T-helper 17 cell (primary cell): ENCODE data around the gene GLB1L2. TPM values are rescaled to one million over a fixed set of nuclear protein-coding genes. Genes with fewer than 3 reads are reported as not detected.

Experiments used
- ATAC-seq: fragments of 150-1000 bp; cut with Tn5 transposase; 2 replicates; pipeline ENCODE4 v1.10.0; 2021; ENCODE audit warnings: mild to moderate bottlenecking, moderate library complexity
- DNase-seq, 3 donors: peaks; one replicate each; pipeline versions ENCODE4 v3.0.0 to v3.0.0-alpha.2; 2020 to 2021
- H3K9me3 ChIP-seq: one replicate; pipeline ENCODE4 v1.7.0; 2013; ENCODE audit warnings: low read length, mild to moderate bottlenecking; ENCODE audit not compliant: control insufficient read depth, poor library complexity, severe bottlenecking
- H3K27ac Mint-ChIP-seq: one replicate; pipeline ENCODE4 v1.8.0; 2022; ENCODE audit warnings: mild to moderate bottlenecking, moderate library complexity, mixed read lengths
- H3K27me3 Mint-ChIP-seq: one replicate; pipeline ENCODE4 v1.8.0; 2022; ENCODE audit warnings: mixed read lengths
- H3K36me3 Mint-ChIP-seq: one replicate; pipeline ENCODE4 v1.8.0; 2022; ENCODE audit warnings: low read depth, mixed read lengths
- H3K4me1 Mint-ChIP-seq: one replicate; pipeline ENCODE4 v1.8.0; 2022; ENCODE audit warnings: mild to moderate bottlenecking, mixed read lengths
- H3K4me3 Mint-ChIP-seq: one replicate; pipeline ENCODE4 v1.8.0; 2022; ENCODE audit warnings: mild to moderate bottlenecking, moderate library complexity, mixed read lengths
- total RNA-seq, 4 donors: library from RNA in 2 of 4; stranded (reverse) in 2 of 4; gene quantifications; one replicate each; pipeline ENCODE4 v1.2.3 and lab custom pipeline; 2022 to 2026

Gene GLB1L2
- total RNA-seq, 2 donors from 2014 or later, result 0.37 to 0.73 TPM

GRCh38 chr11:134358856-134359490 lies 27.2 kb downstream of the GLB1L2 start:
- no peaks in the 10 kb centered on the region for H3K9me3 ChIP-seq
- Mint-ChIP-seq H3K27ac (no peak overlapping the region), H3K4me3 (no peak overlapping the region), H3K36me3 (peaks cover 3% of the 10 kb centered on the region), H3K27me3 (peaks cover 22% of the 10 kb centered on the region), H3K4me1 (peaks cover 11% of the 10 kb centered on the region)
- no peak for ATAC-seq
- DNase-seq, result no peak

- H3K27me3 Mint-ChIP-seq, result peaks cover 22% of the 10 kb centered on the region
- no peak overlapping the region for H3K4me3 Mint-ChIP-seq
- peaks cover 3% of the 10 kb centered on the region for H3K36me3 Mint-ChIP-seq
- H3K4me1 Mint-ChIP-seq, result peaks cover 11% of the 10 kb centered on the region
- H3K9me3 ChIP-seq, result no peaks in the 10 kb centered on the region
- H3K27ac Mint-ChIP-seq, result peak overlapping the region; percentile 51
- ATAC-seq (no peak), DNase-seq (no peak)
Measured at GRCh38 chr11:134359646-134360045, 27.9 kb downstream of the GLB1L2 start.

GRCh38 chr11:134360050-134360835 lies 28.5 kb downstream of the GLB1L2 start:
- peaks cover 11% of the 10 kb centered on the region for H3K4me1 Mint-ChIP-seq
- peak overlapping the region; percentile 51 for H3K27ac Mint-ChIP-seq
- peaks cover 3% of the 10 kb centered on the region for H3K36me3 Mint-ChIP-seq
- DNase-seq (peak; percentile 47 to 69 (median 51)), ATAC-seq (peak; percentile 92)
- peak overlapping the region; percentile 49 for H3K4me3 Mint-ChIP-seq
- H3K27me3 Mint-ChIP-seq, result peaks cover 22% of the 10 kb centered on the region
- no peaks in the 10 kb centered on the region for H3K9me3 ChIP-seq

- ATAC-seq (no peak), DNase-seq (no peak)
- Mint-ChIP-seq H3K27me3 (peaks cover 22% of the 10 kb centered on the region), H3K4me3 (peak overlapping the region; percentile 79), H3K27ac (no peak overlapping the region), H3K36me3 (peaks cover 3% of the 10 kb centered on the region), H3K4me1 (peaks cover 11% of the 10 kb centered on the region)
- H3K9me3 ChIP-seq, result no peaks in the 10 kb centered on the region
Measured at GRCh38 chr11:134361661-134362060, 29.9 kb downstream of the GLB1L2 start.

GRCh38 chr11:134362192-134362901 lies 30.6 kb downstream of the GLB1L2 start:
- Mint-ChIP-seq H3K4me3 (peak overlapping the region; percentile 79), H3K27ac (no peak overlapping the region), H3K36me3 (peaks cover 3% of the 10 kb centered on the region), H3K27me3 (peaks cover 22% of the 10 kb centered on the region), H3K4me1 (peaks cover 11% of the 10 kb centered on the region)
- H3K9me3 ChIP-seq, result no peaks in the 10 kb centered on the region
- no peak for DNase-seq
- no peak for ATAC-seq

- Mint-ChIP-seq H3K36me3 (peaks cover 3% of the 10 kb centered on the region), H3K27ac (no peak overlapping the region), H3K27me3 (peaks cover 22% of the 10 kb centered on the region), H3K4me3 (no peak overlapping the region), H3K4me1 (peaks cover 11% of the 10 kb centered on the region)
- no peaks in the 10 kb centered on the region for H3K9me3 ChIP-seq
- no peak for DNase-seq
- ATAC-seq, result no peak
Measured at GRCh38 chr11:134363161-134363560, 31.4 kb downstream of the GLB1L2 start.

- peaks cover 22% of the 10 kb centered on the region for H3K27me3 Mint-ChIP-seq
Measured at GRCh38 chr11:134363592-134363991, 31.8 kb downstream of the GLB1L2 start.

GRCh38 chr11:134364261-134364660 lies 32.5 kb downstream of the GLB1L2 start:
- DNase-seq (no peak), ATAC-seq (no peak)
- no peaks in the 10 kb centered on the region for H3K9me3 ChIP-seq
- Mint-ChIP-seq H3K4me3 (no peak overlapping the region), H3K27ac (no peak overlapping the region), H3K4me1 (peaks cover 11% of the 10 kb centered on the region), H3K27me3 (peaks cover 22% of the 10 kb centered on the region), H3K36me3 (peaks cover 3% of the 10 kb centered on the region)

More at GRCh38 chr11:134363592-134363991, 31.8 kb downstream of the GLB1L2 start:
- Mint-ChIP-seq H3K4me3 (no peak overlapping the region), H3K4me1 (peaks cover 11% of the 10 kb centered on the region), H3K27ac (no peak overlapping the region), H3K36me3 (peaks cover 3% of the 10 kb centered on the region)
- ATAC-seq (no peak), DNase-seq (no peak)
- H3K9me3 ChIP-seq, result no peaks in the 10 kb centered on the region

GRCh38 chr11:134365011-134365925 lies 33.5 kb downstream of the GLB1L2 start:
- peaks cover 5% of the 10 kb centered on the region for H3K4me1 Mint-ChIP-seq
- no peaks in the 10 kb centered on the region for H3K9me3 ChIP-seq
- H3K27me3 Mint-ChIP-seq, result peaks cover 12% of the 10 kb centered on the region
- no peak for DNase-seq
- no peak overlapping the region for H3K27ac Mint-ChIP-seq
- no peak for ATAC-seq
- H3K4me3 Mint-ChIP-seq, result no peak overlapping the region
- peaks cover 3% of the 10 kb centered on the region for H3K36me3 Mint-ChIP-seq

- Mint-ChIP-seq H3K36me3 (peaks cover 3% of the 10 kb centered on the region), H3K27ac (no peak overlapping the region), H3K27me3 (peaks cover 11% of the 10 kb centered on the region), H3K4me1 (peaks cover 4% of the 10 kb centered on the region), H3K4me3 (no peak overlapping the region)
- ATAC-seq, result no peak
- H3K9me3 ChIP-seq, result no peaks in the 10 kb centered on the region
- no peak for DNase-seq
Measured at GRCh38 chr11:134366254-134366653, 34.5 kb downstream of the GLB1L2 start.

GRCh38 chr11:134367781-134368180 lies 36.0 kb downstream of the GLB1L2 start:
- Mint-ChIP-seq H3K36me3 (no peaks in the 10 kb centered on the region), H3K27me3 (no peaks in the 10 kb centered on the region), H3K4me3 (no peak overlapping the region), H3K27ac (no peak overlapping the region), H3K4me1 (no peaks in the 10 kb centered on the region)
- no peak for DNase-seq
- H3K9me3 ChIP-seq, result no peaks in the 10 kb centered on the region
- ATAC-seq, result no peak

- Mint-ChIP-seq H3K4me3 (no peak overlapping the region), H3K27me3 (no peaks in the 10 kb centered on the region), H3K36me3 (no peaks in the 10 kb centered on the region), H3K4me1 (no peaks in the 10 kb centered on the region), H3K27ac (no peak overlapping the region)
- DNase-seq, result no peak
- no peaks in the 10 kb centered on the region for H3K9me3 ChIP-seq
- ATAC-seq, result no peak
Measured at GRCh38 chr11:134369656-134370525, 38.1 kb downstream of the GLB1L2 start.
